ENCODE data around the gene LIMA1.

DNA sequence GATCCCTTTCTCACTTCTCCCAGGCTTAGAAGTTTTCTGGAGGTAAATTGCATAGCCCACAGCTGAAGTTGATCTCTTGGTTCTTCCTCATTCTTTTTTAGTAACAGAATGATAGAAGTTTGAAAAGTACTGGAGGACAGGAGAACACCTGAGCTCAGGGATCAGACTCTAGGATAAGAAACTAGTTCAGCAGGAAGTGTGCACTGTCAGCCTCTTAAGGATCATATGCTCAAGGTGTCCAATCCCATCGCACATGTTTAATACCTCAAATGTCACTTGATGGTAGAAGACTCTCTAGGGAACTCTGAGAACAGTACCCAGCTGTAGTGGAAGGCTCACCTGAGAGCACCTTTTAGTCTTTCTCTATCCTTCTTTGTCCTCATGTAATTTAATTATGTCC lies 14.7 kb upstream of the LIMA1 start:
- TF ChIP-seq, protein P1, sequence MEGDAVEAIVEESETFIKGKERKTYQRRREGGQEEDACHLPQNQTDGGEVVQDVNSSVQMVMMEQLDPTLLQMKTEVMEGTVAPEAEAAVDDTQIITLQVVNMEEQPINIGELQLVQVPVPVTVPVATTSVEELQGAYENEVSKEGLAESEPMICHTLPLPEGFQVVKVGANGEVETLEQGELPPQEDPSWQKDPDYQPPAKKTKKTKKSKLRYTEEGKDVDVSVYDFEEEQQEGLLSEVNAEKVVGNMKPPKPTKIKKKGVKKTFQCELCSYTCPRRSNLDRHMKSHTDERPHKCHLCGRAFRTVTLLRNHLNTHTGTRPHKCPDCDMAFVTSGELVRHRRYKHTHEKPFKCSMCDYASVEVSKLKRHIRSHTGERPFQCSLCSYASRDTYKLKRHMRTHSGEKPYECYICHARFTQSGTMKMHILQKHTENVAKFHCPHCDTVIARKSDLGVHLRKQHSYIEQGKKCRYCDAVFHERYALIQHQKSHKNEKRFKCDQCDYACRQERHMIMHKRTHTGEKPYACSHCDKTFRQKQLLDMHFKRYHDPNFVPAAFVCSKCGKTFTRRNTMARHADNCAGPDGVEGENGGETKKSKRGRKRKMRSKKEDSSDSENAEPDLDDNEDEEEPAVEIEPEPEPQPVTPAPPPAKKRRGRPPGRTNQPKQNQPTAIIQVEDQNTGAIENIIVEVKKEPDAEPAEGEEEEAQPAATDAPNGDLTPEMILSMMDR (conservative IDR thresholded peaks at IDR 0.05), result no peak
- no peak for TF ChIP-seq ZFX (IDR thresholded peaks at IDR 0.05)
